ENCODE results near the gene THAP11.

GRCh38 chr16:67846320-67847063, 4.4 kb downstream of the THAP11 start, which contains the start of gene NUTF2:
- TF ChIP-seq POLR2AphosphoS5 (IDR thresholded peaks at IDR 0.05) (peak; percentile 88 to 95 (median 91)), CTCF (IDR thresholded peaks at IDR 0.05 in 8 of 11, conservative IDR thresholded peaks at IDR 0.05 in 3 of 11) (peak in 4 of 11 experiments; percentile 9 to 52 (median 23)), POLR2A (IDR thresholded peaks at IDR 0.05) (peak in 2 of 3 donors; percentile 38 to 59)

All from spleen (tissue), 7 donors.